SU-DHL-6 (cell line): ENCODE data around the gene ANK3.

Experiments
- CTCF ChIP-seq: fragments of 200-600 bp; sonication (generic); IDR thresholded peaks from one replicate; pipeline ENCODE4 v1.5.1; 2017; ENCODE audit warnings: antibody characterized with exemption, mild to moderate bottlenecking, low read length, moderate library complexity; ENCODE audit not compliant: insufficient read depth, poor library complexity, severe bottlenecking
- EZH2phosphoT487 ChIP-seq: fragments of 200-600 bp; sonication (generic), shearing (Covaris generic); conservative IDR thresholded peaks from 2 replicates; pipeline ENCODE4 v1.6.1; 2018; ENCODE audit warnings: mild to moderate bottlenecking, antibody characterized with exemption, low read length, moderate library complexity, mixed read lengths

- peak; percentile 63 for TF ChIP-seq CTCF
- TF ChIP-seq EZH2phosphoT487, result no peak
Measured at GRCh38 chr10:60032723-60033122, 357.0 kb downstream of the ANK3 start.
